Mesenteric fat pad (tissue), 1 donor: ENCODE results near the gene SHBG. TPM values are rescaled to one million over a fixed set of nuclear protein-coding genes. Genes with fewer than 3 reads are reported as not detected.

ENCODE experiments used
- total RNA-seq: library from RNA; stranded (reverse); fragmentation: NEBNext Ultra II Directional; extraction: Animal tissue kit (Norgen Biotek cat#: 25700); gene quantifications from one replicate; pipeline ENCODE4 v1.2.1, GENCODE V29; 2021
- donor health status: DM: yes; HTN: yes; CAD: no.

The SHBG gene
- total RNA-seq, 1 donor from 2014 or later = 0.71 TPM

Other genes with a start within 250 kb of the SHBG start
- gene TNK1, start 249.0 kb upstream of the SHBG start, total RNA-seq = 0.71 TPM
- 42.6 TPM for gene PLSCR3, start 235.6 kb upstream of the SHBG start, total RNA-seq
- gene TMEM256, start 226.0 kb upstream of the SHBG start, total RNA-seq = 68.7 TPM
- 21.0 TPM for gene NLGN2, start 222.3 kb upstream of the SHBG start, total RNA-seq
- gene SPEM1, start 209.8 kb upstream of the SHBG start, total RNA-seq = not detected
- gene SPEM2, start 204.5 kb upstream of the SHBG start, total RNA-seq = not detected
- gene SPEM3, start 201.3 kb upstream of the SHBG start, total RNA-seq = not detected
- gene TMEM102, start 194.7 kb upstream of the SHBG start, total RNA-seq = 3.2 TPM
- 2.4 TPM for gene FGF11, start 190.6 kb upstream of the SHBG start, total RNA-seq
- 6.8 TPM for gene CHRNB1, start 185.1 kb upstream of the SHBG start, total RNA-seq
- gene ZBTB4, start 150.5 kb upstream of the SHBG start, total RNA-seq = 72.5 TPM
- gene SLC35G6, start 148.7 kb upstream of the SHBG start, total RNA-seq = not detected
- 102 TPM for gene POLR2A, start 145.8 kb upstream of the SHBG start, total RNA-seq
- gene TNFSF12, start 81.1 kb upstream of the SHBG start, total RNA-seq = 43.0 TPM
- gene TNFSF13, start 71.4 kb upstream of the SHBG start, total RNA-seq = 26.3 TPM
- 48.7 TPM for gene SENP3, start 68.2 kb upstream of the SHBG start, total RNA-seq
- 286 TPM for gene CD68, start 50.5 kb upstream of the SHBG start, total RNA-seq
- gene MPDU1, start 46.3 kb upstream of the SHBG start, total RNA-seq = 55.2 TPM
- gene SOX15, start 40.0 kb upstream of the SHBG start, total RNA-seq = not detected
- 36.1 TPM for gene FXR2, start 15.2 kb upstream of the SHBG start, total RNA-seq
- gene SAT2, start 2.3 kb upstream of the SHBG start, total RNA-seq = 73.6 TPM
- 1.4 TPM for gene ATP1B2, start 20.8 kb downstream of the SHBG start, total RNA-seq
- 42.3 TPM for gene TP53, start 57.4 kb downstream of the SHBG start, total RNA-seq
- 4.9 TPM for gene WRAP53, start 58.3 kb downstream of the SHBG start, total RNA-seq
- 0.58 TPM for gene EFNB3, start 75.1 kb downstream of the SHBG start, total RNA-seq
- gene DNAH2, start 87.6 kb downstream of the SHBG start, total RNA-seq = 0.26 TPM
- gene KDM6B, start 204.1 kb downstream of the SHBG start, total RNA-seq = 92.5 TPM
- gene TMEM88, start 224.9 kb downstream of the SHBG start, total RNA-seq = 34.2 TPM
- 68.3 TPM for gene NAA38, start 227.4 kb downstream of the SHBG start, total RNA-seq
- 16.7 TPM for gene CYB5D1, start 227.9 kb downstream of the SHBG start, total RNA-seq